Measurements from ENCODE around the gene OR4D2. TPM values are rescaled to one million over a fixed set of nuclear protein-coding genes. Genes with fewer than 3 reads are reported as not detected.
"Not testable (repeated sequence)": the region's sequence is repeated elsewhere in the genome, so short reads cannot be mapped to it uniquely, and the experiment has no call there.

OR4D2 gene
- total RNA-seq, 4 donors from 2014 or later: not detected

- H3K36me3 ChIP-seq: no peaks in the 10 kb centered on the region
- no peak overlapping the region for H3K4me3 ChIP-seq
- no peak for TF ChIP-seq CTCF (IDR thresholded peaks at IDR 0.05)
- TF ChIP-seq POLR2A (IDR thresholded peaks at IDR 0.05): no peak
- intact Hi-C loops (cut with DNase I; ENCODE audit: low total_unique reads): no loop called here
- no peak for DNase-seq
- H3K9me3 ChIP-seq: no peaks in the 10 kb centered on the region
- no peak overlapping the region for H3K27ac ChIP-seq
- H3K27me3 ChIP-seq: no peaks in the 10 kb centered on the region
- no peaks in the 10 kb centered on the region for H3K4me1 ChIP-seq
Measured at GRCh38 chr17:58127846-58128245, 38.9 kb upstream of the OR4D2 start.

GRCh38 chr17:58132697-58133096, 34.1 kb upstream of the OR4D2 start:
- H3K27me3 ChIP-seq; H3K27ac ChIP-seq; intact Hi-C loops (cut with DNase I; ENCODE audit: low total_unique reads); H3K4me1 ChIP-seq; DNase-seq; H3K9me3 ChIP-seq; H3K4me3 ChIP-seq; H3K36me3 ChIP-seq: not testable (repeated sequence)

- Histone ChIP-seq H3K36me3 (no peaks in the 10 kb centered on the region), H3K4me3 (no peak overlapping the region), H3K27me3 (peaks cover 0 to 3% of the 10 kb centered on the region in 2 donors), H3K27ac (no peak overlapping the region), H3K4me1 (no peaks in the 10 kb centered on the region), H3K9me3 (no peaks in the 10 kb centered on the region)
- intact Hi-C loops (cut with DNase I; ENCODE audit: low total_unique reads): no loop called here
- no peak for DNase-seq
- TF ChIP-seq POLR2A (IDR thresholded peaks at IDR 0.05): no peak
- no peak for TF ChIP-seq CTCF (IDR thresholded peaks at IDR 0.05)
Measured at GRCh38 chr17:58136669-58137279, 30.0 kb upstream of the OR4D2 start.

GRCh38 chr17:58141505-58141904, 25.3 kb upstream of the OR4D2 start:
- TF ChIP-seq CTCF (IDR thresholded peaks at IDR 0.05) (no peak), POLR2A (IDR thresholded peaks at IDR 0.05) (no peak)
- H3K4me1 ChIP-seq: no peaks in the 10 kb centered on the region
- H3K27me3 ChIP-seq: peaks cover 0 to 3% of the 10 kb centered on the region in 2 donors
- no peak overlapping the region for H3K4me3 ChIP-seq
- DNase-seq: no peak
- intact Hi-C loops (cut with DNase I; ENCODE audit: low total_unique reads): no loop called here
- peaks cover 0 to 7% of the 10 kb centered on the region in 2 donors for H3K9me3 ChIP-seq
- no peak overlapping the region for H3K27ac ChIP-seq
- no peaks in the 10 kb centered on the region for H3K36me3 ChIP-seq

GRCh38 chr17:58143335-58143734, 23.4 kb upstream of the OR4D2 start:
- H3K4me3 ChIP-seq; H3K36me3 ChIP-seq; intact Hi-C loops (cut with DNase I; ENCODE audit: low total_unique reads); H3K27ac ChIP-seq; H3K27me3 ChIP-seq; DNase-seq; H3K4me1 ChIP-seq; H3K9me3 ChIP-seq: not testable (repeated sequence)

- H3K4me1 ChIP-seq: no peaks in the 10 kb centered on the region
- no peaks in the 10 kb centered on the region for H3K36me3 ChIP-seq
- peaks cover 0 to 7% of the 10 kb centered on the region in 2 donors for H3K9me3 ChIP-seq
- DNase-seq: no peak
- H3K27ac ChIP-seq: no peak overlapping the region
- intact Hi-C loops (cut with DNase I; ENCODE audit: low total_unique reads): no loop called here
- no peaks in the 10 kb centered on the region for H3K27me3 ChIP-seq
- H3K4me3 ChIP-seq: no peak overlapping the region
- TF ChIP-seq CTCF (IDR thresholded peaks at IDR 0.05) (no peak), POLR2A (IDR thresholded peaks at IDR 0.05) (no peak)
Measured at GRCh38 chr17:58144801-58145200, 22.0 kb upstream of the OR4D2 start.
